ENCODE measurements around the gene ZNF311.

Gene ZNF311

GRCh38 chr6:29005183-29005885 is at the start of gene ZNF311:
ZNF311 (minus strand) TSS chr6:29005315; CDS start chr6:29003954, 1,361 bp downstream.
- peak; percentile 48 for DNase-seq

DNA sequence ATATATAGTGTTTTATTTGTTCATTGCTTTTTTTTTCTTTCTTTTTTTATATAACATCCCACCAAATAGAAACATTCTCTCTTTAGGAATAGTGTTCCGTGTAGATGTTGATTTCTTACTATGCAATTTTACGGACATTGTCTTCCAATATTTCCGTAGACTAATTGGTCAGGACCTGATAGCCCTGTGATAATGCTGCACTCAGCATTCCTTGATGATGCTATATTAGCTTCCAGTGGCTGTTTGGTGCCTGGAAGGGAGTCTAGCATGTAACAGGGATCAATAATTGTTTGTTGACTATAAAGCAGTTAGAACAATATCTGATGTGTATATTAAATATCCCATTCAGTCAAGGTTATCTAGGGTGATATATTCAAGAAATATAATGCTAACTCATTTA is 46.6 kb upstream of the ZNF311 start:
- DNase-seq = no peak

DNA sequence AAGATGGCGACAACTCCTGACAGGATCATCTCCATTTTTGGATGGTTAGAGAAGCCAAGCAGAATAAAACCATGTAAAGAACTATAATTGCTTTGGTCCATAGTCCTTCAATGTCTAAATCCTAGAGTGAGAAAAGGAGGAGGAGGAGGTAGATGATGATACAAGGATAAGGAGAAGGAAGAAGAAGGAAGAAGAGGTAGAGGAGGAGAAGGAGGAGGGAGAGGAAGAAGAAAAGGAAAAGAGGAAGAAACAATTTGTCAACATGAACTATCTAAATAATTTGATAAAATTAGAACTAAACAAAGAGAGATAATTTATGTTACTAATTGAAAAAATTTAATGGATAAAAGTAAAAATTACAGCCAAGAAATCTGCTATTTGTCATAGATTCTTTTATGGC is 40.0 kb upstream of the ZNF311 start, which contains the start of gene OR2W1:
TSS of gene OR2W1 (minus strand) at position 101 of the 400 bp plus-strand sequence. CDS start at position 101, 0 bp downstream.
- DNase-seq = no peak

- DNase-seq = no peak
Observed at GRCh38 chr6:29035951-29036350, 30.8 kb upstream of the ZNF311 start.

DNA sequence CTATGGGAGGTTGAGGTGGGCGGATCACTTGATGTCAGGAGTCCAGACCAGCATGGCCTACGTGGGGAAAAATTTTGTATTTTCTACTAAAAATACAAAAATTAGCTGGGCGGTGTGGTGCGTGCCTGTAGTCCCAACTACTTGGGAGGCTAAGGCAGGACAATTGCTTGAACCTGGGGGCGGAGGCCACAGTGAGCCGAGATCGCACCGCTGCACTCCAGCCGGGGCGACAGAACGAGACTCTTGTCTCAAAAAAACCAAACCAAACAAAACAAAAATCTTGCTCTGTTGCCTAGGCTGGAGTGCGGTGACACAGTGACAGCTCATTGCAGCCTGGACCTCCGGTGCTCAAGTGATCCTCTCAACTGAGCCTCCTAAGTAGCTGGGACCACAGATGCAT is 23.7 kb upstream of the ZNF311 start:
- no peak for DNase-seq

- DNase-seq = no peak
Observed at GRCh38 chr6:29025927-29026585, 20.9 kb upstream of the ZNF311 start.

DNA sequence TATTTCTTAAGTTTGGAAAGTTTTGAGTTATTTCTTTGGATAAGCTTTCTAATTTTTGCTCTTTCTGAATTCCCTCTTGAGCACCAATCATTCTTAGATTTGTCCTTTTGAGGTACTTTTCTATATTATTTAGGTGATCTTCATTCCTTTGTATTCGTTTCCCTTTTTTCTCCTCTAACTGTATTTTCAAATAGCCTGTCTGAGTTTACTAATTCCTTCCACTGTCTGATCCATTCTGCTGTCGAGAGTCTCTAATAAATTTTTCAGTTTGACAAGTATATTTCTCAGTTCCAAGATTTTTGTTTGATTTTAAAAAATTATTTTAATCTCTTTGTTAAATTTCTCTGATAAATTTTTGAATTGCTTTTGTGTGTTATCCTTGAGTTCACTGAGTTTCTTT is 16.3 kb upstream of the ZNF311 start:
- no peak for DNase-seq

DNA sequence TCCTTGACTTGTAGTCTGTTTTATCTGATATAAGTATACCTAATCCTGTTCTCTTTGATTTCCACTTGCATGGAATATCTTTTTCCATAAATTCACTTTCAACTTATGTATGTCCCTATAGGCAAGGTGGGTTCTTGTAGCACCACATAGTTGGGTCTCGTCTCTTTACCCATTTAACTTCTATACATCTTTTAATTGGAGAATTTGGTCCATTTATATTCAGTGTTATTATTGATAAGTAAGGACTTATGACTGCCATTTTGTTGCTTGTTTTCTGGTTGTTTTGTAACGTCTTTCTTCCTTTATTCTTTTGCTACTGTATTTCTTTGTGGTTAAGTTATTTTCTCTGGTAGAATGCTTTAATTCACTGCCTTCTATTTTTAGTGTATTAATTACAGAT is 14.5 kb upstream of the ZNF311 start:
- no peak for DNase-seq

DNA sequence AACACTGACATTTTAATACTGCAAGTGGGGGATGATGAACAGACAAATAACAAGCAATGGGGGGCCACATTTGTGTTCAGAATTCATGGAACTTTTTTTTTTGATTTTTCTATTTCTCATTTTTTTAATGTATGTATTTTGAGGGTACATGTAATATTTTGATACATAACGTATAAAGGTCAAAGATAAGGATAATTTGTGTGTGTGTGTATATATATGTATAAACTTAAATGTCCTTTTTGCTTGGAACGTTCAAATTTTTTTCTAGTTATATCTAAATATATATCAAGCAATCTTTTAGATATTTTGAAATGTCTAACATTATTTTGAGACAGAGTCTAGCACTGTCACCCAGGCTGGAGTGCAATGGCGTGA is 12.3 kb upstream of the ZNF311 start:
- no peak for DNase-seq

GRCh38 chr6:29016559-29017427 is 11.7 kb upstream of the ZNF311 start:
- peak; percentile 80 for DNase-seq

DNA sequence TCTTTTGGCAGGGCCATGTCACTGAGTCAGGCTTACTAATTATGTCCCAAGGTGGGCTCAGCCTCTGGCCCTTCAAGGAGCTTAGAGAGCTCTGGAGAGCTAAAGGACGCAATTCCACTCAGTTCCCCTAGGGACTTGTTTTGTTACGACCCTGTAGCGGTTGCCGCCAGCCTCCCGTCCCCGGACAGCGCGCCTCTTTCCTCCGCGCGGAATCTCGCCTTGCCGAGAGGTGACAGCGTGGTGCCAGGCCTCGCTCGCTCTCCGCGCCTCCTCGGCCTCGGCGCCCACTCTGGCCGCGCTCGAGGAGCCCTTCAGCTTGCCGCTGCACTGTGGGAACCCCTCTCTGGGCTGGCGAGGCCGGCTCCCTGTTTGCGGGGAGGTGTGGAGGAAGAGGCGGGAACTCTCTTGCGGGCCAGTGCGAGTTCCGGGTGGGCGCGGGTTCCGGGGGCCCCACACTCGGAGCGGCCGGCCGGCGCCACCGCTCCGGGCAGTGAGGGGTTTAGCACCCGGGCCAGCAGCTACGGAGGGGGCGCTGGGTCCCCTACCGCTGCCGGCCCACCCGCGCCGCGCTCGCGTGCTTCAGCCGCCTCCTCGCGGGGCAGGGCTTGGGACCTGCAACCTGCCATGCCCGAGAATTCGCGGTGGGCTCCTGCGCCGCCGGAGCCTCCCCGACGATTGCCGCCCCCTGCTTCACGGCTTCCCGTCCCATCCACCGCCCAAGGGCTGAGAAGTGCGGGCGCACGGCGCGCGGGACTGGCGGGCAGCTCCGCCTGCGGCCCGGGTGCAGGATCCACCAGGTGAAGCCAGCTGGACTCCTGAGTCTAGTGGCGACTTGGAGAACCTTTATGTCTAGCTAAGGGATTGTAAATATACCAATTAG is 9.9 kb upstream of the ZNF311 start:
- no peak for DNase-seq

- DNase-seq = peak; percentile 33
Observed at GRCh38 chr6:29011276-29011734, 6.2 kb upstream of the ZNF311 start.

DNA sequence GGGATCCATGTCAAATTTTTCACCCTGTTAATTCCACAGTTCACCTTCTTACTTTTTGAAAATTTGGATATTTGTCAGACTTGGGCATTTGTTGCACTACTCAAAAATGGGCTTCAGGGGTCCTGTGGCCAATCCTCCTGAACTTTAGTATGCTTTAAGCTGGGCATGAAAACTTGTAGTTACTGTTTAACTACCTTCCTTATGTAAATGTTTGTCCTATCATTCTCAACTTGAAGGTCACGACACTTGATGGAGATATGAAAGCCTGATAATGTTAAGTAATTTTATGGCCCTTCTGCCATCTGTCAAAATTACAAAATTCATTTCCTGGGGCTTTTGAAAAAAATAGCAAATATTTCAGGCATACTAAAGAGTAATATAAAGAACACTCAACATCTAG is 4.2 kb upstream of the ZNF311 start:
- no peak for DNase-seq

GRCh38 chr6:29008089-29008488 is 3.0 kb upstream of the ZNF311 start:
- no peak for DNase-seq

GRCh38 chr6:28996844-28997510 is 8.1 kb downstream of the ZNF311 start:
- no peak for DNase-seq

- no peak for DNase-seq
Observed at GRCh38 chr6:28995093-28995650, 9.9 kb downstream of the ZNF311 start.

DNA sequence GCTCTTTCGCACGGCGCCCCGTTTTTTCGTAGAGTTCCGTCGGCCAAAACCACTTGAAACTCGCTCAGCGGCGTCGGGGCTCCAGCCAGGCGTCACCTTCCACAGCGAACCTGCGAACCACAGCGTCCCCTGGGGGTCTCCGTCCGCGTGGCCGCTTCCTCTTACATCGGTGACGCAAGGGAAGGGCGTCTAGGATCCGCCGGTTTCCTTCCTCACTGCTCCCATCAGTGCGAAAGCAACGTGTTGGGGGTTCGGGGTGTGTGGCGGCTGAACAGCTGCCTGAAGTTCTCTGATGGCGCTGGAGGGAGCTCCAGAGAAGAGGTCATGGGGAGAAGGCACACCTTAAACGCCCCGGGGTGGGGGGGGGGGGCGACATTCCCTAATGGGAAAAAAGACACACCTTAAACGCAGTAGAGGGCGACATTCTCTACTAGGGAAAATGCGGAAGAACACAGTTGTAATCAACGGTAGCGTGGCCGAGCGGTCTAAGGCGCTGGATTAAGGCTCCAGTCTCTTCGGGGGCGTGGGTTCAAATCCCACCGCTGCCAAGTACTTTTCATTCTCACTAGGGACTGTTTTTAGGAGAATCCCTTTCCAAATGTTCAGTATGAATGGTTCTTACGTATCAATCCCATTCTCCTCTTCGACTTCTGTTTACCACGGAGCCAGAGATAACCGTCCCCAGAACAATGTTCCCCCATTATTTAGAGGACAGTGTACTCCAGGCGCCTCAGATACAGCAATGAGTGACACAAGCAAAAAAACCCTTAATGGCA is 16.4 kb downstream of the ZNF311 start:
- DNase-seq = peak; percentile 77

DNA sequence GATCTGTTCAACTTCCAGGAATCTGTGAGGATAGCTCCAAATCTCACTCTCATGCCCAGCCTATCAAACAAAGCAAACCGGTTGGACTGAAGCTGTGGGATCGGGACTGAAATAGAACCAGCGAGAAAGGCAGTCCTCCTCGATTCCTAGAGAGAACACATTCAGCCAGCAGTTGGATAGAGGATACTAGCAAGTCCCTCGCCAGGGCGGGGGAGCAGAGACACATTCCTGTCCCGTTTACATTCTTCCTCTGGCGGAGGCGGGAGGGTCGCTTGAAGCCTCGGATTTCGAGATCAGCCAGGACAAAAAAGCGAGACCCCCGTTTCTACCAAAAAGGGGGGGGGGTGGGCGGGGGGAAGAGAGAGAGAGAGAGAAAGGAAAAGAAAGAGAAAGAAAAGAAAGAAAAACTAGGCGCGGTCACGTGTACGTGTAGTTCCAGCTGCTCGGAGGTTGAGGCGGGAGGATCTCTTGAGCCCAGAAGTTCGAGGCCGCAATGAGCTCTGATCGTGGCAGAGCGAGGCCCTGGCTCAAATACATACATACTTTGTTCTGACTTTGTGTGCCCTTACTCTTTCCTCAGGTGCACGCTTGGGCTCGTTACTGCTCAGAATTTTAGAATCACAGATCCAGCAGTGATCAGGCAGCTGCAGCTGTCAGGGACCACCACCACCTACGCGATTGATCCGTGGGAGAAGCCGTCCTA is 19.5 kb downstream of the ZNF311 start:
- DNase-seq = no peak

DNA sequence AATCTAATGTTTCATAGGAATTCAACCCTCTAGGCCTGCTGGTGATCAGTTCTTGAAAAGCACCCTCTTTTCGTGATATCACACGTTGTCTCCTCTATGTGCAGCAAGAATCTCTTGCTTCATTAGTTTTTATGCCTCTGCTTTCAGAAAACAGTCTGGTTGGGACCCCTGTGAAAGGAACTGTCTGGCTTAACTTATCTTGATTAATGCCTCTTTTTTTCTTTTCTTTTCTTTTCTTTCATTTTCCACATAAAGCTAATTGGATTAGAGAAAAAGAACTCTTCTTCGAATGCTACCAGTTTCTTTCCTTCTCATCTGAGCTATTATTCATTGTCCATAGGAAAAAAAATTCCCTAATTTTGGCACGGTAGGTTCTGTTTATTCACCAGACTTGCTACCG is 21.3 kb downstream of the ZNF311 start:
- DNase-seq = no peak

Measured in stimulated activated CD4-positive, alpha-beta T cell treated with anti-CD3 and anti-CD28 coated beads, Interleukin-4, amount 100 ng/mL, for 1 hour (primary cell).